ENCODE measurements around the gene RIMS4.
A peak's percentile ranks its signal among the peaks of the same experiment; 100 is the strongest.

Gene RIMS4

DNA sequence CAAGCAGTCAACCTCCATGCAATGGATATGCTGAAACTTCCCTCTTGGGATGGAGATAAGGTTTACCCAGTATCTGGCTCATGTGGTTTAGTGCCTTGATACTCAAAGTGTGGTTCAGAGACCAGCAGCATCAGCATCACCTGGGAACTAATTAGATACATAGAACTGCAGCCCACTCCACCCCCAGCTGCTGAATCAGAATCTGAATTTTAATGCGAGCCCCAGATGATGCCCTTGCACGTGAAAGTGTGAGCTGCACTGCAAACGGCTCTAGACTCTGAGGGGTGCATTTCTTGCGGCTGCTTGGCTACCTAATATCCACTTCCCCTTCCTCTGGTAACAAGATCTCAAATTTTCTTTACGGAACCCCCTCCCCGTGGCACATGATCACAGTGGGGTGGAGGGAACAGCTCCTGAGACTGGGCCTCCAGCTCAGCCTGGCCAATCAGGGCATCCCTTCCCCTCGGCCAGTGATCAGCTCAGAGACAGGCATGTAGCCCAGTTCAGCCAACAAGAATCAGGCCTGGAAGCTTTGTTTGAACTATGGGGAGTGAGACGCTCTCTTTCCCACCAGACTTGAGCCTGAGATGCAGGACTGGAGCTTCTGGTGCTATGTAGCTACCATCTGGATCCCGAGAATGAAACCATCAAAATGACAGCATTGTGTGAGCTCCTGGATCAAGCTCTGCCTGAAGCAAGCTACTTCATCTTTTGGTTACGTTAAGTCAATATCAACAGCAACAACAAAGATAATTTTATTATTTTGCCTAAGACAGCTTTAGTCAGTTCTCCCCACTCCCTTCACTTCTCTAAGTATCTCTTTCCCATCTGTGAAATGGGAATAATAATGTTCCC lies 51.9 kb downstream of the RIMS4 start:
- DNase-seq, result no peak

DNA sequence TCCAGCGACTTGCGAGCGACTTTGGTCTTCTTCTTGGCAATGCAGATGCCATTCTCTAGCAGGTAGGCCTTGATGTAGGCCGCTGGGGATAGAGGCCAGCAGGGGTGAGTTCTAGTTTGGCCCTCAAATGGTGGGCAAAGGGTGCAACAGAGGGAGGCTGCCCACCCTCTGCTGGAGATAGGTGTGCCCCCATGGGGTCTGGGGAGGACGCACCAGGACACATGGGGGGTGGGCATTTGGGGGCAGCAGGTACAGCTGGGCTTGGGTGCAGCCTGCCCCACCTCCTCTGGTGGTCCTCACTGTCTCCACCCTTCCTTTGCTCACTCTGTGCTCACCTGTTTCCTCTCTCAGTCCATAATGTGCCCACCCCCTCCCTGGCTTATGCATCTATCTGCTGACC lies 53.4 kb downstream of the RIMS4 start:
- no peak for DNase-seq

DNA sequence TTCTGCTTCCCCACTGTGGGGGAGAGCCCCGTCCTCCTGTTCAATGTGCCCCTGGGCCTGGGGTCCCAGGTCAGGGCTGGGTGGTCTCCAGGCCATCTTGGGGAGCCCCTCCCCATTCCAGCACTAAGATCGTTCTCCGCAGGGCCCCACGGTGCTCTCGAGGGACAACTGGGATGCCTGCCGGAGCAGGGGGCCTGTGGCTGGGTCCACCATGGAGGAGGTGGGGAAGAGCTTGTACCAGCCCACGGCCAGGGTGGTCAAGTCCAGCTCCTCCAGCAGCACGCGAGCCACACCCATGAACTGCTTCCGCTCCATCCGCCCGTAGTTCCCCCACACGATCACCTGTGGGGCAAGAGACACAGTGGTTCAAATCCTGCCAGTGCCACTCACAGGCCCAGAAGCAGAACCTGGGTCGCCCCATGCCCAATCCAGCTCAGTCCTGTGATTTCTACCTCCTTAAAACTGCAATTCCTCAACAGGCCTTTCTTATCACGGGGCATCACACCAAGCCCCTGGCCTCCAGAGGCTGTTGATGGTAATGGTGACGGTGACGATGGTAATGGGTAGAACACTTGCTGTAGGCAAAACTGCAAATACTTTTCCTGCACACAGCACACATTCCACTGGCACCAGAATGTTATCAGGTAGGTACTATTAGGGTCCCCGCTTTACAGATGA lies 54.2 kb downstream of the RIMS4 start:
- no peak for DNase-seq

DNA sequence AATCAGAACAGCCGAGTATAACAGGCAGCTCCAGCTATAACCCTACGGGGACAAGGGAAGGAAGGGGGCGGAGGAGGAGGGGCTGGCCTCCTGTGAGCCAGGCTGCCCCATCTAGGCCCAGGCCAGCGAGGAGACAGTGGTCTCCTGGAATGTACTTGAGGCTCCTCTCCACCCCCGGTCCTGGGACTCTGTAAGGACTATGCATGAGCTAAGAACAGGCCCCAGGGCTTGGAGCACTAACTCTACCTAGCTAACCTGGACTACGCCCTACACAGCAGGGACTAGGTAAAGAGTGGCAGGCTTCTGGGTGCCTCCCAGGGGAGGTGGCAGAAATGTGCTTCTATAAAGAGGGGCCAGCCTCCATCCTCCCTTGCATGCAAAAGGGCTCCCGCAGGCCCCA lies 55.8 kb downstream of the RIMS4 start:
- no peak for DNase-seq

DNA sequence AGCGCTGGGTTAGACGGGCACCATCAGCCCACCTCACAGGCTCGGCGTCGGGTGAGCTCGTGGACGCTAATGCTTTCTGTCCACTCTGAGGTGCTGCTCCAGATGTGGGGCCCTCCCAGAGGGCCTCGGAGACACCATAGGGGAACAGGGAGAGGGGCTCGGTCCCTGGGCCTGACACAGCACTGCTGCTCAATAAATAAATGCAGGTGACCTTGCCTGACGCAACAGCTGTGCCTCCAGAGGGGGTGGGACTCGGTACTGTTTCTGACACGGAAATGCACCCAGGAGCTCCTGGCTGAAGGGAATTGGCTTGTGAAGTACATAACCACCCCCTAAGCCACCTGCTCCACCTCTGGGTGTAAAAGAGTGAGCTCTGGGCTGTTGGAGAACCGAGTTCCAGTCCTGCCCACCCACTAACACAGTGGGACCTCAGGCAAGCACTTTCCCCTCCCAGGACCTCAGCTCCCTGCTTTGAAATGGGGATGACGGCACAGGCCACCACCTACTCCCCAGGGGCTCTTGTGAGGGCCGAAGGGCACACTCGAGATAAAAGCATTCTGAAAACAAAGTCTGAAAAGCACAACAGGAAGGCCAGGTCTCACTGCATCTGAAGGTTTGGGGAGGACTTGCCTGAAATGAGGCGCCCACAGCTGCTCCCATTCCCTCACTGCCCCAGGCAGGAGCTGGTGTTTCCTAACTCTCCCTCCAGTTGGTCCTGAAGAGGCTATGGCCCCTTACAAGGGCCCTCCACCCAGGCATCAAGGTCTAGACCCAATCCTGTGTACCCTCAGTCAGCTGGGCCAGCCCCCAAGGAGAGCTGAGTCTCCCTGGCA lies 58.0 kb downstream of the RIMS4 start:
- peak; percentile 39 for DNase-seq

DNA sequence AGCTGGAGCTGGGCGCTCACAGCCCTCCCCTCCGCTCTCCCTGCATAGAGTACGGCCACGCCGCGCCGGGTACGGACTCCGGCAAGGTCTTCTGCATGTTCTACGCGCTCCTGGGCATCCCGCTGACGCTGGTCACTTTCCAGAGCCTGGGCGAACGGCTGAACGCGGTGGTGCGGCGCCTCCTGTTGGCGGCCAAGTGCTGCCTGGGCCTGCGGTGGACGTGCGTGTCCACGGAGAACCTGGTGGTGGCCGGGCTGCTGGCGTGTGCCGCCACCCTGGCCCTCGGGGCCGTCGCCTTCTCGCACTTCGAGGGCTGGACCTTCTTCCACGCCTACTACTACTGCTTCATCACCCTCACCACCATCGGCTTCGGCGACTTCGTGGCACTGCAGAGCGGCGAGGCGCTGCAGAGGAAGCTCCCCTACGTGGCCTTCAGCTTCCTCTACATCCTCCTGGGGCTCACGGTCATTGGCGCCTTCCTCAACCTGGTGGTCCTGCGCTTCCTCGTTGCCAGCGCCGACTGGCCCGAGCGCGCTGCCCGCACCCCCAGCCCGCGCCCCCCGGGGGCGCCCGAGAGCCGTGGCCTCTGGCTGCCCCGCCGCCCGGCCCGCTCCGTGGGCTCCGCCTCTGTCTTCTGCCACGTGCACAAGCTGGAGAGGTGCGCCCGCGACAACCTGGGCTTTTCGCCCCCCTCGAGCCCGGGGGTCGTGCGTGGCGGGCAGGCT lies 60.1 kb downstream of the RIMS4 start:
- DNase-seq, result no peak

DNA sequence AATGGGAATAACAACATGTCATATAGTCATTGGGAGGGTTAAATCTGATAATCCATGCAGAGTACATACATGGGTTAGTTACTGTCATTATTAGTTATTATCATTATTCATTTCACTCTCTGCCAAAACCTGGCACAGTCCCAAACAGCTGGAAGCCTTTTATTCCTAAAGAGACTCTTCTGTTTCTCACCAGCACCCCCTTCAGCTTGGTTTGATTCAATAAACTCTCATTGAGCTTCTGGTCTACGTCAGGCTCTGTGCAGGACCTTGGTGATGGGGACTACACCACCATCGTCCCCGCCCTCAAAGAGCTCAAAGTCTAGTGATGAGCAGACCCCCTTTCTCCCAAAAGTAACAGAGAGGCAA lies 62.4 kb downstream of the RIMS4 start:
- peak; percentile 52 for DNase-seq

DNA sequence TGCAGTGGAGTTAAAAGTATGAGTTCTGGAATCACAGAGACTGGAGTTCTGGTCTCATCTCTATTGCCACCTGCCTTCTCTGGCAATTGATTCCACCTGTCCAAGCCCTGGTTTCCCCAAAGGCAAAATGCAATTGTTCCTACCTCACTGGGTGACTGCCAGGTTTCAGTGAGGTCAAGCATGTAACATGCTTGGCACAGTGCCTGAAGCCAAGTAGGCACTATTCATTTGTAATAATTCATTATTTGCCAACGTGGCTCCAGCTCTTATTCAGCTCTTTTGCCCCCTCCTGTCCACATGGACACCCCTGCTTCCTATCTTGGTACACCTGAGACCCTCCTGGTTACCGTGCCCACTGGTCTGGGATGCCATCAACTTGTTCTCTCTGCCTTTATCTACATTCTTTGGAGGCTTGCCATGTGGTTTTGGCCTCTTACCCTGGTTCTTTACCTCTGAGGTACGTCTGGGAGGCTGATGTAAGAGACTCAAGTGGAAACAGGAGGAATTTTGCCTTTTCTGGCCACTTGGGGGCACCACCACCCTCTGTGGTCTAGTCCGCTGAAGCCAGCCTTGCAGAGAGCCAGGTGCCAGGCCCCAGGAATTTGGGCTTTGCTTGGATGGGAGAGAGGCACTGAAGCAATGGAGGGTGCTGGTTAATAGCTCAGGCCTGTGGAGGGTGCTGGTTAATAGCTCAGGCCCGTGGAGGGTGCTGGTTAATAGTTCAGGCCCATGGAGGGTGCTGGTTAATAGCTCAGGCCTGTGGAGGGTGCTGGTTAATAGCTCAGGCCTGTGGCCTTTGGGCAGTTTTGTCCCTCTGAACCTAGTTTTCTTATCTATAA lies 63.0 kb downstream of the RIMS4 start:
- DNase-seq, result peak; percentile 98

DNA sequence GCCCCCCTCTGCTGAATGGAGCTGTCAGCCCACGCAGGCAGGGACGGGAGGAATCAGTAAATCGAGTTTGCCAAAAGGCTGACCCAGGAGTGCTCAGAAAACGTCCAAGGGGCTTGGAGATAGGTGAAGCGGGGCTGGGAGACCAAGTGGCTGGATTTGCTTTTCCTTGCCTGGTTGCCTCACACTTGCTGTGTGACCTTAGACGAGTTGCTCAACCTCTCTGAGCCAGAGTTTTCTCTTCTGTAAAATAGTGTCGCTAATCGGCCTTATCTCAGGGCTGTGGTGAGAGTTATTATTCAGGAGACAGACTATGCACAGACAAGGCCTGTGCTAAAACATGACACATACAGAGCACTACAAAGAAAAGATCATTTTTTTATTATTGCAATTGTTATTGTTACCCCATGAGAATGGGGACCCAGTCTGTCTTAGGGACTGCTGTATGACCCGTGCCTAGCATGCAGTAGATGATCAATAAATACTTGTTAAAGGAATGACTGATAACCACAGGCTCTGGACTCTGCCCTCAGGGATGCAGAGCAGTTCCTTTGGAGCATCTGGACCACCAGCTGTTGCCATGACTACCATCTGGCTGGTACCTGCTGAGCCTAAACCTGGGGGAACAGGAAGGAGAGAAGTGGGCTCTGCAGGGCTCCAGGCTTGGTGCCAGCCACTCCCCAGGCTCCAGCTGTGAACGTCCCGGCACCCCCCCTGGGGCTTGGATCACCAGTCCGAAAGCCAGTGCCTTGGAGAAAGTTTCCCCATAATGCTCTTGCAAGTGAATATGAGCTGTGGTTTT lies 63.8 kb downstream of the RIMS4 start:
- DNase-seq, result peak; percentile 98

DNA sequence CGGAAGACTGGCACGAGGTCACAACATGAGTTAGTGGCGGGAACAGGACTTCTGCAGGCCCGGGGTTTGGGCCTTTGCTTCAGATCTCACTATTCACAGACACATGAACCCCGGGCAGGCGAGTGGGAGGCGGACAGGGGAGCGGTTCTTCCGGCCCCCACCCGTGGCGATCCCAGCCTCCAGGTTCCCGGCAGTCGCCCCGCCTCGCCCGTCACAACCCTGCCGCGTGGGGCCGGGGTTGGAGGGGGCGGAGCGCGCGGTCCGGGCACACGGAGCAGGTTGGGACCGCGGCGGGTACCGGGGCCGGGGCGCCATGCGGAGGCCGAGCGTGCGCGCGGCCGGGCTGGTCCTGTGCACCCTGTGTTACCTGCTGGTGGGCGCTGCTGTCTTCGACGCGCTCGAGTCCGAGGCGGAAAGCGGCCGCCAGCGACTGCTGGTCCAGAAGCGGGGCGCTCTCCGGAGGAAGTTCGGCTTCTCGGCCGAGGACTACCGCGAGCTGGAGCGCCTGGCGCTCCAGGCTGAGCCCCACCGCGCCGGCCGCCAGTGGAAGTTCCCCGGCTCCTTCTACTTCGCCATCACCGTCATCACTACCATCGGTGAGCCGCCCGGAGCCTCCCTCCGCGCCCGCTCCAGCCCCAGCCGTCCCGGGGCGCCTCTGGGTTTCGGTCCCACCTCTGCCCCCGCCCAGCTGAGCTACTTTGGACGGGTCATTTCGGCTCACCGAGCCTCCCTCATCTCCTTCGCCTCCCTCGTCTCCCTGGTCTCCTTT lies 64.6 kb downstream of the RIMS4 start, which contains the start of gene KCNK15:
Gene KCNK15 (plus strand): TSS at position 268 of the 769 bp plus-strand sequence. CDS start 46 bp downstream, at position 314.
- DNase-seq, result no peak

DNA sequence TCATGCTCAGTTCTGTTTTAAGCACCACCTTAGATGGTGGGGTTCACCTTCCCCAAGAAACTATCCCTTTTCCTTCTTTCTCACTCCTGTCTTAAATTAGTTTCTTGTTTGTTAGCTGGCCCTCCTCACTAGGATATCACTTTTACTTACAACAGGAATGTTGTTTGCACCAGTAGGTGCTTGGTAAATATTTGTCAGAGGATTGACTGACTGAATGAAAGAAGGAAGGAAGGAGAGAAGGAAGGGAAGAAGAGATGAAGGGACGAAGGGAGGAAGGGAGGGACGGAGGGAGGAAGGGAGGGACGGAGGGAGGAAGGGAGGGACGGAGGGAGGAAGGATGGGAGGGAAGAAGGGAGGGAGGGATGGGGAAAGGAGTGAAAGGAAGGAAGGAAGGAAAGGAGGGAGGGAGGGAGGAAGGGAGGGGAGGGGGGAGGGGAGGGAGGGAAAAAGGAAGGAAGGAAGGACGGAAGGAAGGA lies 65.2 kb downstream of the RIMS4 start:
- no peak for DNase-seq

DNA sequence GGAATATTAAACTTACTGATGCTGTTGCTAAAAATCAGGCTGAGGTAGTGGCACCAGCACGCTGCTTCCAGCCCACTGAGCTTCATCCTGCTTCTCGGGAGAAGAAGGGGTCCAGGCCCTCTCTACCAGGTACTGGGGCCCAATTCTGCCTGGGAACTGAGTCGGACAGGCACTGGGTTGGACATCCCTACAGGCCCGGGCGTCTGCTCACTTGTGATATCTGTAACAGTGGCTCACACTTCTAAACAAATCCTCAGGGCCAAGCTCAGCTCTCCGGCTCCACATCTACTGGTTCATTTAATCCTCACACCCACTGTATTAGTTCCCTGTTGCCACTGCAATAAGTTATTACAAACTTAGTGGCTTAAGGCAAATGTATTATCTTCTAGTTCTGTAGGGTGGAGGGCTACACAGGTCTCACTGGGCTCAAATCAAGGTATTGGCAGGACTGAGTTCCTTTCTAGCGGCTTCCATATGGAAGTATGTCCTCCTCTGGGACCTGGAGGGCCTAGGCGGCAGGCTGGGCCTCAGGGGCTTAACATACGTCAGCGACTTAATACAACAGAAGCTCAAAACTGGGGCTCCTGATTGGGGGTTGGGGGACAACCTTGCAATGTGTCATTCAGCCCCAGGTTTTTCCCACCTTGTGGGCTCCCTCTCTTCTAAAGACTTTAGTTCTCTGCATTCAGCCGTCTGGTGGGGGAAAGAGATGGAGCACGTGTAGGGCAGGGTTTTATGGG lies 66.3 kb downstream of the RIMS4 start:
- no peak for DNase-seq

DNA sequence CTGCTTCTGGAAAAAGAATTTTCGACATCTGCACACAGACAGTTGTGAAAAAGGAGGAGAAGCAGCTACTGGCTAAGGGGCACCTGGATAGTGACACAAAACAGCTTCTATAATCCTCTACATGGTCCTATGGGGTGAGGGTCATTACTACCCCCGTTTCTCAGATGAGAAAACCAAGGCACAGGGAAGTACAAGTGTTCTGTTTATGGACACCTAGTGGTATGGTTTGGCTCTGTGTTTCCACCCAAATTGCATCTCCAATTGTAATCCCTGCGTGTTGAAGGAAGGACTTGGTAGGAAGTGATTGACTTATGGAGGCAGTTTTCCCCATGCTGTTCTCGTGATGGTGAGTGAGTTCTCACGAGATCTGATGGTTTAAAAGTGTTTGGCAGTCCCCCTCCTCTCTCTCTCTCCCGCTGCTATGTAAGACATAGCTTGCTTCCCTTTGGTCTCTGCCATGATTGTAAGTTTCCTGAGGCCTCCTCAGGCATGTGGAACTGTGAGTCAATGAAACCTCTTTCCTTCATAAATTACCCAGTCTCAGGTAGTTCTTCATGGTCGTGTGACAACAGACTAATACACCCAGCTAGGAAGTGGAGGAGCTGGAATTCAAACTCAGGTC lies 67.2 kb downstream of the RIMS4 start:
- DNase-seq, result no peak

DNA sequence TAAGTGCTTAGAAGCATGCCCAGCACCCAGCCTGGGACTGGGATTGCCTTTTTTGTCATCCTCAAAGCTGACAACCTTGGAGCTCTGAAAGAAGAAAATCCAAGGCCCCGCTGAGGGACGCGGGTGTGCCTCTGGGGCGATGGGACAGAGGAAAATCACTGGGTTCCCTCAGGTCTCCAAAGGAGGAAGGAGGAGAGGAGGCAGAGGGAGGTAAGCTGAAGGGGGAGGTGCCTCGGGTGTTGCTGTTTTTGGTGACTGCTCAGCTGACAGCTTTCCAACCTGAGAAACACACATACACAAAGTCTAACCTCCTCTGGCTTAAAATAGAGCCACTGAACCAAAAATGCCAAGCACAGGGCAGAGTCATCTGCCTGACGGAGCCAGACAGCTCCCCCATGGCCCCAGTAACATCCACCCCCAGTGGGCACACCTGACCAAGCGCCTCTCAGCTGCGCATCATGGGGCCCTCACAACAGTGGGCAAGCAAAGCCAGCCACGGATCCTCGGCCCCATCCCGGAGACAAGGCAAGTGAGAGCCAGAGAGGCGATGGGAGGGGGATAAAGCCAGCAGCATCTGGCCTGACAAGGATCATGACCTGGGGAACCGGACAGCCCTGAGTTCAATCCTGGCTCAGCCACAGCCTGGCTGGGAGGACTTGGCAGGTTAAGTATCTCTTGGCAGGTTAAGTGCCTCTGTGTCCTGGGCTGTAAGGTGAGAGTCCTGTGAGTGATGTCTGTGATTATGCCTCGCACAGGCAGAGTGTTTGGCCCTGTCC lies 67.9 kb downstream of the RIMS4 start:
- DNase-seq, result no peak

DNA sequence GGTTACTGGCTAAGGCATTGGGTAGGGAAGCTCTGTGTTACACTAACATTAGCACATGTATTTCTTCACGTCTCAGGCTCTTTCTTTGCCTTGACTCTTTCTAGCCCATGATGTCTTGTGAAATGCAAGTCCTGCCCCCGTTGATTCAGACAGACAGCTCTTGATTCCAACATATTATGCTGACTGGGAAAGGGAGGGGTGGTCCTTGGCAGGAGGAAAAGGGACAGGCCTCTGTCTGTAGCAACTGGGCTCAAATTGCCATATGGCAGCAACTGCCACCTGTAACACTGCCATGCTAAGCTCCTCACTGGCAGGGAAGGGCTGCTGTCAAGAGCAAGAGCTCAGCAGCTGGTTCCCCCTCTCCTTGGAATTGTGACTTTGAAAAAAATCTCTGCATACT lies 70.4 kb downstream of the RIMS4 start:
- peak; percentile 10 for DNase-seq

DNA sequence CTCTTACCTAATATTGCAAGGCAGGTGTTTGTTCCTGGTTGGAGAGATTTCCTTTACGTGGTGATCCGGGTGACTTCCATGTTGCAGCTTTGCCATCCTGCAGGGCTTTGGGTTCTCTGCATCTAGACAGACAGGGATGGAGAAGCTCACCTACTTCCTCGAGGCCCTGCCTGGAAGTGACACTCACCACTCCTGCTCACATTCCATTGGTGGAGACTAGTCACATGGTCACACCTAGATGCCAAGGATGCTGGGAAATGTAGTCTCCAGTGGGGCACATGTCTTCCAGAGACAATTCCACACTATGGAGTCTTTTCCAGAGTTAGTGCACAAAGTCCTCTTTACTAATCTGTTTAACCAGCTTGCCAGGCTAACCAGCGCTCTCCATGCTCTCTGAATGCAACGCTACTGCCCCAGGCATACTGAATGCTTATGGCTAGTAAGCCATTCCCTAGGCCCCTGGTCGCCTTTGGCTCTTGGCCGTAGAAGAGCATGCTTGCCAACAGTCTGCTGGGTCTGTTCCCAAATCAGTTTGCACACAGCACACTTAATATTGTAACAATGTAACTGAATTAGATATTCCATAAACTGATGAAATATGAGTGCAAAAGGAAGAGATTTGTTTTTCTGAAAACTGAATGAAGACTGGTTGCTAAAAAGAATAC lies 71.4 kb downstream of the RIMS4 start:
- DNase-seq, result peak; percentile 81

DNA sequence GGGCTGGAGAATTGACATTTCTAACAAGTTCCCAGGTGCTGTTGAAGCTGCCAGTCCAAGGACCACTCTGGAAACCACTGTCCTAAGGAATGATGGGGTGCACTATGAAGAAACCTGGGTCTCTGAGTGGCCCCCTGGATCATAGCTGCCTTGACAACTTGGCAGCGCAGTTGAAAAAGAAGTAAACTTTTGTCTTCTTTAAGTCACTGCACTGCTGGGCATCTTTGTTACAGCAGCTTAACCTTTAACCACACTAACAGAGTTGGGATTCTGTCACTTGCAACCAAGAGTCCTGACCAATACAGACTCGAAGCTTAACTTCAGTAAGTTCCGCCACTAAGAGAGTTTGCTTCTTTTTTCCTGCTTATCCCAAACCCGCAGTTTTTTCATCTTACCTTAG lies 73.2 kb downstream of the RIMS4 start:
- no peak for DNase-seq
